Neuron (in vitro differentiated cells): ENCODE results near the gene IPO13.
A peak's percentile ranks its signal among the peaks of the same experiment; 100 is the strongest.

Experiments
- H2AFZ ChIP-seq: one replicate; pipeline ENCODE4 v1.6.1; 2013; ENCODE audit warnings: low read depth, mild to moderate bottlenecking, inconsistent platforms, low read length, moderate library complexity
- H3K27me3 ChIP-seq: one replicate; pipeline ENCODE4 v1.6.1; 2013; ENCODE audit warnings: low read length; ENCODE audit not compliant: insufficient read depth
- H3K36me3 ChIP-seq: one replicate; pipeline ENCODE4 v1.6.1; 2013; ENCODE audit warnings: low read length; ENCODE audit not compliant: insufficient read depth
- H3K4me1 ChIP-seq: one replicate; pipeline ENCODE4 v1.6.1; 2013; ENCODE audit warnings: low read length; ENCODE audit not compliant: insufficient read depth
- H3K4me3 ChIP-seq: 2 replicates; pipeline ENCODE4 v1.5.1; 2013; ENCODE audit warnings: mild to moderate bottlenecking, low read length, moderate library complexity
- H3K9me3 ChIP-seq: one replicate; pipeline ENCODE4 v1.6.1; 2013; ENCODE audit warnings: low read length

IPO13 gene

DNA sequence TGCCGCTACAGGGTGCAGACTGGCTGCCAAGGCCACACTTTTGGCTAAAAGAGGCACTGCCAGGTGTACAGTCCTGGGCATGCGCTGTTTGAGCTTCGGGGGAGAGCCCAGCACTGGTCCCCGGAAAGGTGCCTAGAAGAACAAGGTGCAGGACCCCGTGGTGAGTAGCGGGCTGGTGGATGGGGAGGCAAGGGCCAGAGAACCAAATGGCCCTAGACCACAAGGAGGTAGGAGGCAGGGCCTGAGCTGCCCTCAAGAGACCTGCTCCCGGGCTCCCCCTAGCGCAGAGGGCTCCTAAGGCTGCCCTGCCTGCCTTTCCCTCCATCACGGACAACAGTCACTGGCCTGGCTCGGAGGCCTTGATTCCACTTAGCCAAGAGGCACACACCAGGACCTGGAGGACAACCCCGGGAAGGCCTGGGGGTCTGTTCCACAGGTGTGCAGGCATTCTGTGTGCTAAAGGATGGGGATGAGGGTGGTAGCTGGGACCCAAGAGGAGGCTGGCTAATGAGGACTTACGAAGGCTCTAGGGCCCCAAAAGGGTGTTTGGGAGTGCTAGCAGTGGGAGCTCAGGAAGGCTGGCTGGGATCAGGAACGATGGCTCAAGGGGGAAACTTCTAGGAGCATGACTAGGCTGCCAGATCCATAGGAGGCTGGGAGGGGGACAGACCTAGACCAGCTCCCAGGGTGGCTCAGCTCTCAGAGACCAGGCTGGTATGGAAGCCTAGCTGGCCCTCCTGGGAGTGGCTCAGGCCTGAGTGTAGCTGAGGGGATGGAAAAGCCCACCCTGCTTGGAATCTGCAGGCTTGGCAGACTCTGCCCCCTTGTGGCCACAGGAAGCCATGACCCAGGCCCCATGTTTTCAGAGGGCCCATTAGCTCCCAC, 12.4 kb upstream of the IPO13 start:
- no peaks in the 10 kb centered on the region for H3K27me3 ChIP-seq
- H3K9me3 ChIP-seq, result no peaks in the 10 kb centered on the region
- H3K4me1 ChIP-seq, result peaks cover 2% of the 10 kb centered on the region
- no peak overlapping the region for H3K4me3 ChIP-seq
- H3K36me3 ChIP-seq, result no peaks in the 10 kb centered on the region
- no peak overlapping the region for H2AFZ ChIP-seq

GRCh38 chr1:43934986-43935324, 11.8 kb upstream of the IPO13 start:
- peaks cover 2% of the 10 kb centered on the region for H3K4me1 ChIP-seq
- no peaks in the 10 kb centered on the region for H3K9me3 ChIP-seq
- no peak overlapping the region for H2AFZ ChIP-seq
- no peak overlapping the region for H3K4me3 ChIP-seq
- H3K27me3 ChIP-seq, result no peaks in the 10 kb centered on the region
- H3K36me3 ChIP-seq, result no peaks in the 10 kb centered on the region

DNA sequence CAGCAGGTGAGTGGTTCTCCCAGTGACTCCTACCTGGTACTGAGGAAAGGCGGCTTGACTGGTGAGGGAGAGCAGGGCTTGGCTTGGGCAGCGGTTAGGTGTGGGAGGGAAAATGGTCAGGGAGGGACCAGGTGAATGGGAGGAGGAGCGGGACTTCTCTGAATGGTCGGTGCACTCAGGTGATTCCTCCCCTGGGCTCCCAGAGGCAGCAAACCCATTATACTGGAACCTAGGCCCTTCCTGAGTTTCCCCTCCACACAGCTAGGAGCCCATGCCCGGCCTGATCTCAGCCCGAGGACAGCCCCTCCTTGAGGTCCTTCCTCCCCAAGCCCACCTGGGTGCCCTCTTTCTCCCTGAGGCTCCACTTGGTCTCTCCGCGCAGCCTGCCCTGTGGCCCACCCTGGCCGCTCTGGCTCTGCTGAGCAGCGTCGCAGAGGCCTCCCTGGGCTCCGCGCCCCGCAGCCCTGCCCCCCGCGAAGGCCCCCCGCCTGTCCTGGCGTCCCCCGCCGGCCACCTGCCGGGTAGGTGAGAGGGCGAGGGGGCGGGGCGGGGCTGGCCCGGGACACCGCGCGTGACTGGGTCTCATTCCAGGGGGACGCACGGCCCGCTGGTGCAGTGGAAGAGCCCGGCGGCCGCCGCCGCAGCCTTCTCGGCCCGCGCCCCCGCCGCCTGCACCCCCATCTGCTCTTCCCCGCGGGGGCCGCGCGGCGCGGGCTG, 10.9 kb upstream of the IPO13 start:
- Histone ChIP-seq H3K27me3 (no peaks in the 10 kb centered on the region), H3K4me3 (peak overlapping the region; percentile 25), H2AFZ (no peak overlapping the region), H3K9me3 (no peaks in the 10 kb centered on the region), H3K36me3 (no peaks in the 10 kb centered on the region), H3K4me1 (peaks cover 2% of the 10 kb centered on the region)

GRCh38 chr1:43936431-43937151, 10.2 kb upstream of the IPO13 start:
- Histone ChIP-seq H2AFZ (no peak overlapping the region), H3K4me3 (peak overlapping the region; percentile 25), H3K36me3 (no peaks in the 10 kb centered on the region), H3K27me3 (no peaks in the 10 kb centered on the region), H3K9me3 (no peaks in the 10 kb centered on the region), H3K4me1 (peaks cover 2% of the 10 kb centered on the region)

- no peaks in the 10 kb centered on the region for H3K27me3 ChIP-seq
- H3K36me3 ChIP-seq, result no peaks in the 10 kb centered on the region
- H3K9me3 ChIP-seq, result no peaks in the 10 kb centered on the region
- H2AFZ ChIP-seq, result no peak overlapping the region
- H3K4me3 ChIP-seq, result no peak overlapping the region
- H3K4me1 ChIP-seq, result peaks cover 2% of the 10 kb centered on the region
These were observed 9.4 kb upstream of the IPO13 start for GRCh38 chr1:43937179-43937865.

- Histone ChIP-seq H3K4me1 (peaks cover 2% of the 10 kb centered on the region), H3K4me3 (no peak overlapping the region), H3K36me3 (no peaks in the 10 kb centered on the region), H2AFZ (no peak overlapping the region), H3K9me3 (no peaks in the 10 kb centered on the region), H3K27me3 (no peaks in the 10 kb centered on the region)
These were observed 8.4 kb upstream of the IPO13 start for GRCh38 chr1:43938383-43938782.

GRCh38 chr1:43938892-43939587, 7.7 kb upstream of the IPO13 start:
- Histone ChIP-seq H3K27me3 (no peaks in the 10 kb centered on the region), H3K9me3 (no peaks in the 10 kb centered on the region)

GRCh38 chr1:43942411-43942810, 4.3 kb upstream of the IPO13 start:
- Histone ChIP-seq H3K4me3 (no peak overlapping the region), H3K36me3 (no peaks in the 10 kb centered on the region), H3K27me3 (no peaks in the 10 kb centered on the region), H3K4me1 (peaks cover 8% of the 10 kb centered on the region), H2AFZ (no peak overlapping the region), H3K9me3 (no peaks in the 10 kb centered on the region)

More at GRCh38 chr1:43938892-43939587, 7.7 kb upstream of the IPO13 start:
- Histone ChIP-seq H3K4me1 (peaks cover 2% of the 10 kb centered on the region), H3K4me3 (no peak overlapping the region), H3K36me3 (no peaks in the 10 kb centered on the region), H2AFZ (no peak overlapping the region)

- H3K27me3 ChIP-seq, result no peaks in the 10 kb centered on the region
- peaks cover 19% of the 10 kb centered on the region for H3K4me1 ChIP-seq
- H2AFZ ChIP-seq, result no peak overlapping the region
- H3K9me3 ChIP-seq, result no peaks in the 10 kb centered on the region
- no peak overlapping the region for H3K4me3 ChIP-seq
- peaks cover 3% of the 10 kb centered on the region for H3K36me3 ChIP-seq
These were observed 1.9 kb upstream of the IPO13 start for GRCh38 chr1:43944860-43945259.

- Histone ChIP-seq H3K4me1 (peaks cover 19% of the 10 kb centered on the region), H3K27me3 (no peaks in the 10 kb centered on the region), H3K36me3 (peaks cover 9% of the 10 kb centered on the region), H3K4me3 (peak overlapping the region; percentile 71), H2AFZ (peak overlapping the region; percentile 14), H3K9me3 (no peaks in the 10 kb centered on the region)
These were observed 995 bp upstream of the IPO13 start for GRCh38 chr1:43945674-43946235.

GRCh38 chr1:43947061-43947873, 517 bp downstream of the IPO13 start:
- Histone ChIP-seq H3K9me3 (no peaks in the 10 kb centered on the region), H2AFZ (peak overlapping the region; percentile 36), H3K4me1 (peaks cover 19% of the 10 kb centered on the region), H3K4me3 (peak overlapping the region; percentile 71), H3K27me3 (no peaks in the 10 kb centered on the region), H3K36me3 (peaks cover 10% of the 10 kb centered on the region)
